Activated T-helper 9 cell treated with anti-CD3 and anti-CD28 coated beads, Interleukin-2, amount 50 U/mL, for 16 hours (primary cell): ENCODE measurements around the gene AVPR2.

ENCODE experiments used
- DNase-seq: peaks from one replicate; pipeline ENCODE4 v3.0.0-alpha.2; 2020; ENCODE audit warnings: low read depth

Gene AVPR2

DNA sequence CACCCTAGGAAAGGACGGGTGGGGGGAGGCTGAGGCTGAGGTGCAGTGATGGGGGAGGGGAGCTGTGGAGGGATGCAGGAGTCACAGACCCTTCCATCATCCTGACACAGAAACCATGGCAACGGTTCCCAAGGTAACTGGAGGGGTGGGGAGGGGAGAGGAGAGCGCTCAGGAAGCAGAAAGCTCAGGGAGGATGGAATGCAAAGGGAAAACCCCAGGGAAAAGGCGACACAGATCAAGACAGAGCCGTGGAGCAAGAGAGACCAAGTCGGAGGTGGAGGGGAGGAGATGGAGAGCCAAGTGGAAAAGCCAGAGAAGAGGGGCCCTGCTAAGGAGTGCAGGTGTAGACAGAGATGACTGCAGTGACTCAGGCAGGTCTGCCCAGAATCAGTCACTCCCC lies 33.0 kb upstream of the AVPR2 start:
- DNase-seq, result no peak

DNA sequence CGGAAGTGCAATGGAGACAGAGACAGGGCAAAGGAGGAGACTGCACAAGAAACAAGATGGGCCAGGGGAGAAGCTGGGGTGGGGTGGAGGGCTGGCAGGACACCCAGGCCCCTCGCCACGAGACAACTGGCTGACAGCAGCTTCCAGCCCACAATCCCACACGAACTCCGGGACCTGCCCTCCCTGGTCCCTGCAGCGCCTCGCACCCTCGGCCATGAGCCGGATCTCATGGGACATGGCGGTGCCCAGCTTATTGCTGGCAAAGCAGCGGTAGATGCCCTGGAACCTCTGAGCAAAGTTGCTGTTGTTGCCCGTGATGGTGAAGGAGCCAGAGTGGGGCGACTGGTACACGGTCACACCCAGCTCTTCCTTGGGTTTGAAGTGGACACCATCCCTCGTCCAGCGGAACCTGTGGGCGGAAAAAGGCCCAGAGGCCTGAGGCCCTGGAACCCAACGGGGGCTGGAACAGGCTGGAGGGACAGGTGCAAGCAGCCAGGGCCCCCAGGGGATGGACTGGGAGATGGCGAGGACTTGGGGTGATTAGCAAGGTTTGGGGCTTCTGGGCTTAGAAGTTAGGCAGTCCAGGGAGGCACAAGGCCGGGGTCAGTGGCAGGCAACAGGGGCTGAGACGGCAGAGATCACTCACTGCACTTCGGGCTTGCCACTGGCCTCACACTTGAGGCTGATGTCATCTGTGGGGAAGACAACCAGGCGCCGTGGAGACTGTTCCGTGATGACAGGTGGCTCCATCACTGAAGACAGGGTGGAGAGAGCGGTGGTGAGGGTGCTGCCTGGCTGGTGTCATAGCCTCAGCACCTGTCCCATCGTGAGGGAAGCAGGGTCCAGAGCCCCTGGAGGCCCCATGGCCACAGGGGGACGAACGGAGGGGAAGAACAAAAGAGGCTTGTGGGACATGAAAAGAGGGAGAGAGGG lies 32.3 kb upstream of the AVPR2 start:
- DNase-seq, result no peak

DNA sequence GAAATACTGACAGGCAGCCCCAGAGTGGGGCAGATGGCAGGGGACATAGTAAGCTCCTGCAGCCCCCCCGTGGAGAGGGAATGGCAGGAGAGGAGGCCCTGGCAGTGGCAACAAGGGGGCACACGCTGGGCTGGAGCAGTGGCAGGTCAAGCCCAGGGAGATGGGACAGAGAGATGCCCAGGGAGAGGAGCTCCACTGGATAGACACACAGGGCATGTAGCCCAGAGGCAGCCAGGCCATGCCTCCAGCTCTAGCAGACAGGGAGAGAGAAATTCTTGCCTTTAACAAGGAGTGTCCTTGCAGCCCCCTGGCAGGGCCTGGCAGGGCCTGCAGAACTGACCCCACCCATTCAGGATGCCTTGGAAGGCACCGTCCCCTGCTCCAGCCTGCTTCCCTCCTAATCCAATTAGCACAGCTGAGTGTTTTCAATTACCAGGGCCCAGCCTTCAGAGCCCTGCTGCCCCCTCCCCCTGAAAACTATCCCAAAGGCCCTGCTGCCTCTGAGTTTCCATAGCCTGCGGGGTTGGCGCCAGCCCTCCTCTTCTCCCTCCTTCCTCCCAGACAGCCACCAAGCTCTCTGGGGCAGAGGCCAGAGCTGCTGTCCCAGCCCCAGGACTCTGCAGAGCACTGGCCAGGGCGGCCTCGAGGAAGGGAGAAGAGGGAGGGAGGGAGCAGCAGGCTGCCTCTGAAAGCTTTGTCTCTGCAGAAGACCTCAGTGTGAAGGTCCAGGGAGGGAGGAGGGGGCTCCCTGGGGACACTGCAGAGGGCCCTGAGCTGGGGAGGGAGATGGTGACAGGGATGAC lies 31.0 kb upstream of the AVPR2 start:
- no peak for DNase-seq

- DNase-seq, result no peak
Observed at GRCh38 chrX:153874085-153874365, 30.4 kb upstream of the AVPR2 start.

GRCh38 chrX:153874366-153875125 lies 29.9 kb upstream of the AVPR2 start:
- no peak for DNase-seq

DNA sequence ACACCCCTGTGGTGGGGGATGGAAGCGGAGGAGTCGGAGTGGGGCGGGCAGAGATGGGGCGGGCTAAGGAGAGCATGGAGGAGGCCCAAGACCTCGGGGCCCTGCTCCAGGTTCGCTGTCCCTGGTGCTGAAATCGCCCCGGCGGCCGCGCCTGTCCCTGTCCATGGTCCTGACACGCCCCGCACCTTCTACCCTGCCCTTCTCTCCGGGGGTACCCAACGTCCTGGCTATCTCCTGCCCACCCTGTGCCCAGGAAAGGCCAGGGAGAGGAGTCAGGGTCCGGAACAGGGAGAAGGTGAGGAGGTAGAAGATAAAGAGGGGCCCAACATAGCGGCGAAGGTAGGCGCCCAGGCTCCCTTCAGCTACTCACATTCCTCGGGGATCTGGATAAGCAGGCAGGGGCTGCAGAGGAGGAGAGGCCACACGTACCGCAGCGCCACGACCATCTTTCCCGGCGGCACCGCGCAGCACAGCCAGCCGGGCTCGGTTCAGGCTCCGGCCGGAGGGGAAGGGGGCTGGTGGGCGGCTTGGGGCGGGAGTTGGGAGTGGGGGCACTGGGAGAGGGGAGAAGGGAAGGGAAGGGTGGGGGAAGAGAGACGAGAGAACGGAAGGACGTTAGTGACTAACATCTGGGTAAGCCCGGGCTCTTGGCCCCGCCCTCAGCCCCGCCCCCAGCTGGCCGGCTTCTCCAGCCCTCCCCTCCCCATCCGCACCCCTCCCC lies 28.9 kb upstream of the AVPR2 start:
- peak; percentile 47 for DNase-seq

GRCh38 chrX:153876112-153876491 lies 28.4 kb upstream of the AVPR2 start:
- no peak for DNase-seq

GRCh38 chrX:153877571-153878261 lies 26.8 kb upstream of the AVPR2 start:
- no peak for DNase-seq

DNA sequence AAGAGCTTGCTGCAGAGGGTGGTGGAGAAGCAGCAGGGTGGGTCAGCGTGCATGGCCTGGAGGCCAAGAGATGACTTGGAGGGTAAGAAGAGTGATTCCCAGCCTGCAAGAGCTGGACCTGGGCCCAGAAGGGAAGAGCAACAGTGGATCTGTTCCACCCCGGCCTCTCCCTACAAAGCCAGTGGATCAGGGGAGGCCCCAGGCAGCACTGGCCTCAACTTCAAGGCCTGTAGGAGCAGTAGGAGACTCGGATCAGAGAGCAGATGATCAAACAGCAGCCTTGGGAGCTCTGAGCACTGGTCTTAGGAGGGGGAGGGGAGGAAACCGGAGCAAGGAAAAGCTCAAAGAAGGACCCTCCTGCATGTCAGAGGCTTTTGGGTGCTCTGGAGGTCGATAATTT lies 26.1 kb upstream of the AVPR2 start:
- DNase-seq, result no peak

DNA sequence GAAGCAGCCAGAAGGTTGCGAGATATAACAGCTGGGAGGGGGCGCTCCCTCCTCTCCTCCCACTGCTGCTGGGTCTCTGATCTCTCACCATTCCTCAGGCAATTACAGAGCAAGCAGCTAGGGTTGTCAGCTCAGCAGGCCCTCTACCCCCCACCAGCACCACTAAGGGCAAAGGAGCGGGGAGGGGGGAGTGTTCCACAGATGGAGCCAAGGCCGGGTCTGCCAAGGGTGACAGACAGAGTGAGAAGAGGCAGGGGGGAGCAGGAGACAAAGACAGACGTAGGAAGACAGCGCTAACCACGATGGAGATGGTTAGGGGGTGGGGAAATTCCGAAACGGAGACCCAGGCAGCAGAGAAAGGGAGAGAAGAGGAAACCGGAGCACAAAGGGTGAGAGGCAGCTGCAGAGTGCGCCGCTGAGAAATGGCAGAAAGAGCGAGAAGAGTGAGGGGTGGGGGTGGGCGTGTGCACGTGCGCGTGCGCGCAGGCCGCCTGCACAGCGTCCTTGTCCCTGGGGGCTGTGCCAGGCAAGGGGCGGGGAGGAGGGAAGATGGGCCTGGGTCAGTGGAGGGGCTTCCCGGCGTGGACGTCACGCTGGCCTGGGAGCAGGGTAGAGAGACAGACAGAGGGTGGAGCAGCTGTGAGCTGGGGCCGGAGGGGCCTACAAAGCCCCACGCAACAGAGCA lies 25.4 kb upstream of the AVPR2 start:
- no peak for DNase-seq

DNA sequence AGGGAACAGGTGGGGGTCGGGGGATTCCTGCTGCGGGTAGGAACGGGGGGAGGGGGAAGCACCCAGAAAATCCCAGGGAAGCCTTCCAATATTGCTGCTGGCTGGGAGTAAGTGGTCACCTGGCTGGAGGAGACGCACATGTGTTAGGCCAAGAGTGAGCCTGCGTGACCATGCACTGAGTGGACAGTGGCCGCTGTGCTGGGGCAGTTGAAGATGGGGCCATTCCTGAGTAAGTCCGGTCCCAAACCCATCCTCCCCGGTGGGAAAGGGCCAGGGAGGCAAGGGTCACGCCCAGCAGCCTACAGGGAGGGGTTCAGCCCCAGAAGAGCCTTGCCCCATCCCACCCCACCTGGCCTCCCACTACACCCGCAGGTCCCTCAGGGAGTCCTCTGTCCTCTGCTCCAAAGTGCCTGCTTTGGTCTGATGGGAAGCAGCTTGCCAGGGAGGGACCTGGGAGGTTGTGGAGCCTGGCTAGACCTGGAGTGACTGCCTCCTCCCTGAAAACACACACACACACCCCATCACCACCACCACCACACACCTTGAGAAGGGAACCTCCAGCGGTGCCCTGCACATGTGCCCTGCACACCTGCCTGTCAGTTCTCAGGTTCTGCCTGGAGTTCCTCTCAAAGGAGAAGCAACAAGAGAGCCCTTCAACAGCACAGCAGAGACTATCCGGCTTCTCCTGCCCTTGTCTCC lies 24.6 kb upstream of the AVPR2 start:
- DNase-seq, result no peak

DNA sequence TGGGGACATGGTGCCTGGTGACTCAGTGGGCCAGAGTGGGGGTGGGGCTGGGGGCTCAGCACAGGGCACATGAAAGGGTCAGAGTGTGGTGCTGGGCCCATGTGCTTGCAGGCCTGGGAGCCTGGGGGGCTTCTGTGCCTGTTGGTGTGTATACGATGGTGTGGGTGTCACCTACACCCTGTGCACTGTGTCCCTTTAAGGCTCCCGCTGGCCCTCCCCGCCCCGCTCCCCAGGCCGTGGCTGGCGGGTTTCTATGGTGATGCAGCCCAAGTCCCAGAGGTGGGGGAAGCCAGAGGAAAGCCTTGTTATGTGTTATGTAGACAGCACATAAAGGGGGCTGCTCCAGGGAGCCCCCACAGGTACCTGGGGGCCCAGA lies 24.0 kb upstream of the AVPR2 start:
- DNase-seq, result no peak

DNA sequence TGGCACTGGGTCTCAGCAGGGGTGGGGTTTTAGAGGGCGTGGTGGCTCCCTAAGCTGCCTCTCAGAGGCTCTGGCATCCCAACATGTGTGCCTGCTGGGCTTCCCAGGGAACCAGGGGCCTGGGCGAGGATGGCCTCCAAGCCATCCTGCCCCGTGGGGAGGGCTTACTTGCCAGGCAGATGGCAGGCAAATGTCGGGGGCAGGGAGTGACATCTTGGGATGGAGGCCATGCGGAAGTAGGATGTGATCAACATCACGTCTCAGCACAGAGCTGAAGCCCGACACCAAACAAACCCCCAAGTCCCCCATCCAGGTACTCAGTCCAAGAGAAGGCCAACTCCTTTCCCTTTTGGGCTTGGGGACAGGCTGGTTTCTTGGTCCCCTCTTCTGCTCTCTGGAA lies 23.2 kb upstream of the AVPR2 start:
- no peak for DNase-seq

DNA sequence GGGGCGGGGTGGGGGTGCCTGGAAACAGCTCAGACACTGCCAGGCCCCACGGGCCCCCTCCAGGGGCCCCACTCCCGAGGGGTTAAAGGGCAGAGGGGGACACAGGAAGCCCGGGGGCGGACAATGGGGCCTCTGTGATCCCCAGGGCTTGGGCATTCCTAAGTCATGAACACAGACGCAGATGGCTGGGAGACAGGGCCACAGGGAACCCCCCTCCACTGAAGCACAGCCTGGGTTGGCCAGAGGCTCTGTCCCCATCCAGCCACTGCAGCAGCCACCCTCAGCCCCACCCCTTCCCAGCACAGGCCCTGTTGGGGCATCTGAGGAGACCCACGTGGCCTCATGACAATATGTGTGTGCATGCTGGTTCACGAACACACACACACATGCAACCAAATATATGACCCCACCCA lies 22.4 kb upstream of the AVPR2 start:
- DNase-seq, result no peak

GRCh38 chrX:153882557-153882956 lies 21.9 kb upstream of the AVPR2 start:
- no peak for DNase-seq

DNA sequence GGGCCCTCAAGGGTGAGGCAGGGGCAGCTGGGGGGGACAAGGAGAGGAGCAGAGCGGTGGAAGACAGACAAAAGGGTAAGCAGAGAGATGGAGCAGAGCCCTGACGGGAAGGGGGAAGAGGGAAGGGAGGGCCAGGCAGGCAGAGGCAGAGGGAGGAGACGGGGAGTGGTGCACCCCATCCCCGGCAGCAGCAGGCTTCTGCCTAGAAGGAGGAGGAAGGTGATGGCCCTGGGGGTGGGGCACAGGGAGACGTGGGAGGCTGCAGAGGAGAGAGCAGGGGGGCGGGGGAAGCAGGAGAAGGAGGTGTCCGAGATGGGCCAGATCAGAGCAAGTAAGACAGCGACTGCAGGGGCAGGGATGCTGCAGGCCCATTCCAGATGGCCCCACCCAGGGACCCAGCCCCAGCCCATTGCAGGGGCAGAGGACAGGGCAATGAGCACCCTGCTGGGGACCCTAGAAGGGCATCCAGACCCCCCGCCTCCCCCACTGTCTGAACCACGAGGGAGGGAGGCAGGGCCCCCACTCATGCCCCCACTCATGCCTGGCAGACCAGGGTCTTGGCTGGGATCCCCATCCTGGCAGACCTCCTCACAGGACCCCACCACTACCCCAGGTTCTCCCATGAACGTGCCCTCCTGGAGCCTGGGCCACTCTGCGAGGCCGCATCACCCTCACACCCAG lies 21.2 kb upstream of the AVPR2 start:
- DNase-seq, result no peak

GRCh38 chrX:153884136-153884535 lies 20.3 kb upstream of the AVPR2 start:
- DNase-seq, result no peak

GRCh38 chrX:153884590-153884989 lies 19.9 kb upstream of the AVPR2 start:
- no peak for DNase-seq

- no peak for DNase-seq
Observed at GRCh38 chrX:153885208-153885787, 19.2 kb upstream of the AVPR2 start.
